ENCODE results near the gene RGS7.

DNA sequence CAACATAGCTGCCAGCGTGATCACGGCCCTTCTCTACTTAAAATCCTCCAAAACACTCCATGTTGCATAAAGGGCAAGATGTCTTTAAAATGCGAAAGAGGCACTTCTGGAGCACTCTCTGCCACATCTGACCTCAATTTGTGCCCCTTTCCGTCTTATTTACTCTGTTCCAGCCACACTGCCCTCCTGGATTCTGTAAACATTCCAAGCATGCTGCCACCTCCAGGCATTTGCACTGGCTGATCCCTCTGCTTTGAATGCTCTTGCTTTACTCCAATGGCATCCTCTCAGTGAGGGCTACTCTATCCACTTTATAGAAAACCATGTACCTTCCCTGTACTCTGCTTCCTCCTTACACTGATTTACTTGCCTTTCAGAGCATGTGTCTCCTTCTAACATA lies 5.3 kb upstream of the RGS7 start:
- TF ChIP-seq, protein P1, sequence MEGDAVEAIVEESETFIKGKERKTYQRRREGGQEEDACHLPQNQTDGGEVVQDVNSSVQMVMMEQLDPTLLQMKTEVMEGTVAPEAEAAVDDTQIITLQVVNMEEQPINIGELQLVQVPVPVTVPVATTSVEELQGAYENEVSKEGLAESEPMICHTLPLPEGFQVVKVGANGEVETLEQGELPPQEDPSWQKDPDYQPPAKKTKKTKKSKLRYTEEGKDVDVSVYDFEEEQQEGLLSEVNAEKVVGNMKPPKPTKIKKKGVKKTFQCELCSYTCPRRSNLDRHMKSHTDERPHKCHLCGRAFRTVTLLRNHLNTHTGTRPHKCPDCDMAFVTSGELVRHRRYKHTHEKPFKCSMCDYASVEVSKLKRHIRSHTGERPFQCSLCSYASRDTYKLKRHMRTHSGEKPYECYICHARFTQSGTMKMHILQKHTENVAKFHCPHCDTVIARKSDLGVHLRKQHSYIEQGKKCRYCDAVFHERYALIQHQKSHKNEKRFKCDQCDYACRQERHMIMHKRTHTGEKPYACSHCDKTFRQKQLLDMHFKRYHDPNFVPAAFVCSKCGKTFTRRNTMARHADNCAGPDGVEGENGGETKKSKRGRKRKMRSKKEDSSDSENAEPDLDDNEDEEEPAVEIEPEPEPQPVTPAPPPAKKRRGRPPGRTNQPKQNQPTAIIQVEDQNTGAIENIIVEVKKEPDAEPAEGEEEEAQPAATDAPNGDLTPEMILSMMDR (conservative IDR thresholded peaks at IDR 0.05; ENCODE audit: low read depth, low read length) = no peak
- TF ChIP-seq RFX5 (IDR thresholded peaks at IDR 0.05; ENCODE audit: low read depth, low read length) = no peak
- TF ChIP-seq NFE2L2 (IDR thresholded peaks at IDR 0.05; ENCODE audit: low read depth, low read length) = no peak
- TF ChIP-seq CEBPB (IDR thresholded peaks at IDR 0.05; ENCODE audit: low read depth, low read length) = no peak
- no peak for TF ChIP-seq POLR2A (IDR thresholded peaks at IDR 0.05; ENCODE audit: low read depth, low read length)
- TF ChIP-seq, protein P2, sequence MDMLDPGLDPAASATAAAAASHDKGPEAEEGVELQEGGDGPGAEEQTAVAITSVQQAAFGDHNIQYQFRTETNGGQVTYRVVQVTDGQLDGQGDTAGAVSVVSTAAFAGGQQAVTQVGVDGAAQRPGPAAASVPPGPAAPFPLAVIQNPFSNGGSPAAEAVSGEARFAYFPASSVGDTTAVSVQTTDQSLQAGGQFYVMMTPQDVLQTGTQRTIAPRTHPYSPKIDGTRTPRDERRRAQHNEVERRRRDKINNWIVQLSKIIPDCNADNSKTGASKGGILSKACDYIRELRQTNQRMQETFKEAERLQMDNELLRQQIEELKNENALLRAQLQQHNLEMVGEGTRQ (IDR thresholded peaks at IDR 0.05; ENCODE audit: low read depth, low read length) = no peak

Data from IMR-90 (cell line).